Astrocyte (in vitro differentiated cells and primary cell): Measurements from ENCODE around the gene CKMT2. TPM values are rescaled to one million over a fixed set of nuclear protein-coding genes. Genes with fewer than 3 reads are reported as not detected.

Source experiments
- DNase-seq: peaks from one replicate; pipeline ENCODE4 v3.0.0-alpha.2; 2010; ENCODE audit warnings: low read depth
- FAIRE-seq: peaks from 2 replicates; lab custom pipeline; 2011; peaks lifted over from hg19 to GRCh38; lab: Jason Lieb, UNC
- H2AFZ ChIP-seq: 2 replicates; pipeline ENCODE4 v1.6.0; 2012; ENCODE audit warnings: low read depth, low read length, inconsistent platforms
- H3K27ac ChIP-seq: 2 replicates; pipeline ENCODE4 v1.5.1; 2011; ENCODE audit warnings: low read depth, low read length, inconsistent platforms
- H3K27me3 ChIP-seq: 2 replicates; pipeline ENCODE4 v1.6.0; 2011; ENCODE audit warnings: low read length, inconsistent platforms; ENCODE audit not compliant: insufficient read depth
- H3K36me3 ChIP-seq: 2 replicates; pipeline ENCODE4 v1.5.1; 2011; ENCODE audit warnings: low read length, inconsistent platforms; ENCODE audit not compliant: insufficient read depth
- H3K4me1 ChIP-seq: 2 replicates; pipeline ENCODE4 v1.5.1; 2011; ENCODE audit warnings: low read length, inconsistent platforms; ENCODE audit not compliant: insufficient read depth
- H3K4me2 ChIP-seq: 2 replicates; pipeline ENCODE4 v1.6.0; 2012; ENCODE audit warnings: low read length, inconsistent platforms
- H3K4me3 ChIP-seq: 2 replicates; pipeline ENCODE4 v1.5.1; 2011; ENCODE audit warnings: low read depth, mild to moderate bottlenecking, low read length, inconsistent platforms; ENCODE audit not compliant: insufficient read depth
- H3K79me2 ChIP-seq: 2 replicates; pipeline ENCODE4 v1.6.0; 2012; ENCODE audit warnings: mild to moderate bottlenecking, low read length, inconsistent platforms; ENCODE audit not compliant: insufficient read depth
- H3K9ac ChIP-seq: 2 replicates; pipeline ENCODE4 v1.6.0; 2012; ENCODE audit warnings: mild to moderate bottlenecking, low read length, inconsistent platforms
- H3K9me3 ChIP-seq: 2 replicates; pipeline ENCODE4 v1.5.1; 2012; ENCODE audit warnings: low read depth, mild to moderate bottlenecking, low read length, inconsistent platforms; ENCODE audit not compliant: insufficient read depth
- H4K20me1 ChIP-seq: 2 replicates; pipeline ENCODE4 v1.6.0; 2012; ENCODE audit warnings: low read length, inconsistent platforms; ENCODE audit not compliant: insufficient read depth
- H3K27ac Mint-ChIP-seq: one replicate; pipeline ENCODE4 v1.8.0; 2021; ENCODE audit warnings: mild to moderate bottlenecking, mixed read lengths; ENCODE audit not compliant: unreplicated experiment
- H3K27me3 Mint-ChIP-seq: one replicate; pipeline ENCODE4 v1.8.0; 2021; ENCODE audit warnings: low read depth, mixed read lengths; ENCODE audit not compliant: unreplicated experiment
- H3K36me3 Mint-ChIP-seq: one replicate; pipeline ENCODE4 v1.8.0; 2021; ENCODE audit warnings: low read depth, mixed read lengths; ENCODE audit not compliant: unreplicated experiment
- H3K4me1 Mint-ChIP-seq: one replicate; pipeline ENCODE4 v1.8.0; 2021; ENCODE audit warnings: low read depth, mixed read lengths; ENCODE audit not compliant: unreplicated experiment
- H3K4me3 Mint-ChIP-seq: one replicate; pipeline ENCODE4 v1.8.0; 2021; ENCODE audit warnings: mild to moderate bottlenecking, moderate library complexity, mixed read lengths; ENCODE audit not compliant: unreplicated experiment
- H3K9me3 Mint-ChIP-seq: one replicate; pipeline ENCODE4 v1.8.0; 2021; ENCODE audit warnings: mild to moderate bottlenecking, mixed read lengths; ENCODE audit not compliant: unreplicated experiment
- EZH2 ChIP-seq: IDR thresholded peaks from 2 replicates; pipeline ENCODE4 v1.6.1; 2012; ENCODE audit warnings: mild to moderate bottlenecking, low read length, inconsistent platforms; ENCODE audit not compliant: insufficient read depth
- total RNA-seq: library from RNA; stranded (reverse); gene quantifications from 2 replicates; pipeline ENCODE4 v1.2.1, GENCODE V29; 2021
- TF ChIP-seq, protein P1 (sequence below): IDR thresholded peaks from 2 replicates; pipeline ENCODE4 v1.5.1; 2011; ENCODE audit warnings: low read depth, mild to moderate bottlenecking, inconsistent platforms, low read length, moderate library complexity; ENCODE audit not compliant: insufficient read depth

The CKMT2 gene
- total RNA-seq, 1 donor from 2014 or later, result 0.18 TPM

DNA sequence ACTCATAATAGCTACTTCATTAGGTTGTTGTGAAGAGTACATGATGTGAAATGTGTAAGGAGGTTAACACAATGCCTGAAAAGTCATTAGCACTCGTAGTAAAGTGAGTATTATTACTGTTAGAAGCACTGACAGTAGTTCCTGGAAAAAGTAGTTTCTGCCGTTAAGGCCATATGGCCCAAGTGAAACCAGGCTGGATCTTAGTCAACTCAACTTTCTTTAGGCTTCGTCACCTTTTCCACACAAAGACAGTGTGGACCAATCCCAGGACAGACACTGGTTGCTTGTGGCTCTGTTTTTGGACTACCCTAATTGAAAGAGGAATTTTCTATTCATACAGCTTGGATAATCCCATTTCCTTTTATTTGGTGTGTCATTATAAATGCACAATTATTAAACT, 29.4 kb upstream of the CKMT2 start:
- no peaks in the 10 kb centered on the region for H3K36me3 ChIP-seq
- H3K27me3 ChIP-seq, result no peaks in the 10 kb centered on the region
- no peak for FAIRE-seq
- no peak overlapping the region for H3K4me3 Mint-ChIP-seq
- no peak overlapping the region for H3K4me2 ChIP-seq
- no peaks in the 10 kb centered on the region for H3K9me3 Mint-ChIP-seq
- H3K9ac ChIP-seq, result no peak overlapping the region
- no peak for DNase-seq
- H3K9me3 ChIP-seq, result no peaks in the 10 kb centered on the region
- peaks cover 3% of the 10 kb centered on the region for H3K36me3 Mint-ChIP-seq
- no peaks in the 10 kb centered on the region for H4K20me1 ChIP-seq
- no peak overlapping the region for H3K4me3 ChIP-seq
- no peaks in the 10 kb centered on the region for H3K27me3 Mint-ChIP-seq
- H3K27ac ChIP-seq, result no peak overlapping the region
- H3K4me1 ChIP-seq, result no peaks in the 10 kb centered on the region
- no peaks in the 10 kb centered on the region for H3K79me2 ChIP-seq
- H3K27ac Mint-ChIP-seq, result no peak overlapping the region
- H3K4me1 Mint-ChIP-seq, result no peaks in the 10 kb centered on the region
- TF ChIP-seq EZH2, result no peak
- TF ChIP-seq, protein P1, sequence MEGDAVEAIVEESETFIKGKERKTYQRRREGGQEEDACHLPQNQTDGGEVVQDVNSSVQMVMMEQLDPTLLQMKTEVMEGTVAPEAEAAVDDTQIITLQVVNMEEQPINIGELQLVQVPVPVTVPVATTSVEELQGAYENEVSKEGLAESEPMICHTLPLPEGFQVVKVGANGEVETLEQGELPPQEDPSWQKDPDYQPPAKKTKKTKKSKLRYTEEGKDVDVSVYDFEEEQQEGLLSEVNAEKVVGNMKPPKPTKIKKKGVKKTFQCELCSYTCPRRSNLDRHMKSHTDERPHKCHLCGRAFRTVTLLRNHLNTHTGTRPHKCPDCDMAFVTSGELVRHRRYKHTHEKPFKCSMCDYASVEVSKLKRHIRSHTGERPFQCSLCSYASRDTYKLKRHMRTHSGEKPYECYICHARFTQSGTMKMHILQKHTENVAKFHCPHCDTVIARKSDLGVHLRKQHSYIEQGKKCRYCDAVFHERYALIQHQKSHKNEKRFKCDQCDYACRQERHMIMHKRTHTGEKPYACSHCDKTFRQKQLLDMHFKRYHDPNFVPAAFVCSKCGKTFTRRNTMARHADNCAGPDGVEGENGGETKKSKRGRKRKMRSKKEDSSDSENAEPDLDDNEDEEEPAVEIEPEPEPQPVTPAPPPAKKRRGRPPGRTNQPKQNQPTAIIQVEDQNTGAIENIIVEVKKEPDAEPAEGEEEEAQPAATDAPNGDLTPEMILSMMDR, result no peak
- no peak overlapping the region for H2AFZ ChIP-seq

DNA sequence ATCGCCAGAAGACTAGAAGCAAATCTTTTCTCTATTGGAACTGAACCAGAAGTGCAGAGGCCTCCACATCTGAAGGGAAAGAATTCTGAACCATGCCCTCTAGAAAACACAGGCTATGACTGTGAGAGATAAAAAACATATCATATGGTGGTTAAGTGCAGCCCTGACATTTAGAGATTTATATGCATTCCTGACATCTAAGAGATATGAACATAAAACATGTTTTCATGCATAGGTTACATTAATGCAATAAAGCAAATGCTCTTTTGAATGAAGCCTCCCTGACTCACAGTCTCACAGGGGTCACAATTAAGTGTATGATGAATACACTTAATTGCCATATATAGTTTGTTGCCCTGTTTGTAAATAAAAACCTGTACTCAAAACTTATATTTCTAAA, 28.9 kb upstream of the CKMT2 start:
- no peak overlapping the region for H3K27ac ChIP-seq
- FAIRE-seq (no peak), DNase-seq (no peak)
- H3K27me3 Mint-ChIP-seq, result no peaks in the 10 kb centered on the region
- H3K4me3 ChIP-seq, result no peak overlapping the region
- no peaks in the 10 kb centered on the region for H3K4me1 Mint-ChIP-seq
- H3K27ac Mint-ChIP-seq, result no peak overlapping the region
- no peaks in the 10 kb centered on the region for H3K4me1 ChIP-seq
- H3K27me3 ChIP-seq, result no peaks in the 10 kb centered on the region
- H3K36me3 ChIP-seq, result no peaks in the 10 kb centered on the region
- no peaks in the 10 kb centered on the region for H4K20me1 ChIP-seq
- H3K79me2 ChIP-seq, result no peaks in the 10 kb centered on the region
- H3K4me3 Mint-ChIP-seq, result no peak overlapping the region
- peaks cover 3% of the 10 kb centered on the region for H3K36me3 Mint-ChIP-seq
- no peak overlapping the region for H3K4me2 ChIP-seq
- no peaks in the 10 kb centered on the region for H3K9me3 Mint-ChIP-seq
- TF ChIP-seq, protein P1, result no peak
- TF ChIP-seq EZH2, result no peak
- no peak overlapping the region for H2AFZ ChIP-seq
- H3K9ac ChIP-seq, result no peak overlapping the region
- H3K9me3 ChIP-seq, result no peaks in the 10 kb centered on the region

DNA sequence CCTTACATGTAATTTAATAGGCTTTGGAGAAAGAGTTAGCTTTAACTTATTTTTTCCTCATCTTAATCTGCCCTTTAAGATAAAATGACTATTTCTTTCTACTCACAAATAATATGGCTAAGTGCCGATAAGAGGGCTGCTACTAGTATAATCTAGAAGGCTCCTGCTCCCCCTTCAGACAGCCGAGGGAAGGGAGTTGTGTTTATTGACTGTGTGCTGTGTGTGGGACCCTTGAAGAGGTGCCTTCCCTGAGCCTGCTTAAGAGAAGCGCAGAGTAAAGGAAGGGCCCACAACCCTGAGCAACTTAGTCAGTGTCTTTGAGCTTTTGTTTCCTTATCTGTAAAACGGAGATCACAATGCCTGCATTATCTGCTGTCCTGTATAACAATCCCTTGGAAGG, 28.1 kb upstream of the CKMT2 start:
- Mint-ChIP-seq H3K27me3 (peaks cover 5% of the 10 kb centered on the region), H3K36me3 (peaks cover 8% of the 10 kb centered on the region), H3K9me3 (no peaks in the 10 kb centered on the region), H3K4me3 (no peak overlapping the region), H3K27ac (no peak overlapping the region), H3K4me1 (no peaks in the 10 kb centered on the region)
- H3K4me1 ChIP-seq, result no peaks in the 10 kb centered on the region
- TF ChIP-seq EZH2, result no peak
- TF ChIP-seq, protein P1, result no peak
- no peak overlapping the region for H3K9ac ChIP-seq
- no peak overlapping the region for H3K4me3 ChIP-seq
- FAIRE-seq (no peak), DNase-seq (no peak)
- H3K36me3 ChIP-seq, result no peaks in the 10 kb centered on the region
- H4K20me1 ChIP-seq, result no peaks in the 10 kb centered on the region
- no peaks in the 10 kb centered on the region for H3K27me3 ChIP-seq
- H3K9me3 ChIP-seq, result no peaks in the 10 kb centered on the region
- no peaks in the 10 kb centered on the region for H3K79me2 ChIP-seq
- H3K27ac ChIP-seq, result no peak overlapping the region
- no peak overlapping the region for H2AFZ ChIP-seq
- no peak overlapping the region for H3K4me2 ChIP-seq
